ENCODE data around the gene JARID2.

Gene JARID2

DNA sequence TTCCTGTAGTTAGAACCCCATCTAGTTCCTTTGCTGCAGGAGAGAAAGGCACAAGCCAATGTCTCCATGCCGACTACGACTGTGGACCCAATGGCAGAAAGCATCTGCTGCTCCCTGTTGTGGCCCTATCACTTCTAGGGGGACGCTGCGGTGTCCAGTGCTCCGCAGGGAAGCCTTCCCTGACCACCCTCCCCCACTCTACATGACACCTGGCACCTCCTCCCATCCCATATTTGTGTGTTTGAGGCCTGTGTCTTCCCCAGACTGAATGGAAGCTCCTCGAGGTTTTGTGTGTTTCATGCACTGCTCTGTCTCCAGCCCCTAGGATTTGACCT, 257.4 kb downstream of the JARID2 start:
- DNase-seq (ENCODE audit: low read depth) = no peak
- no peak overlapping the region for H3K4me3 ChIP-seq (ENCODE audit: low read depth, low read length)

DNA sequence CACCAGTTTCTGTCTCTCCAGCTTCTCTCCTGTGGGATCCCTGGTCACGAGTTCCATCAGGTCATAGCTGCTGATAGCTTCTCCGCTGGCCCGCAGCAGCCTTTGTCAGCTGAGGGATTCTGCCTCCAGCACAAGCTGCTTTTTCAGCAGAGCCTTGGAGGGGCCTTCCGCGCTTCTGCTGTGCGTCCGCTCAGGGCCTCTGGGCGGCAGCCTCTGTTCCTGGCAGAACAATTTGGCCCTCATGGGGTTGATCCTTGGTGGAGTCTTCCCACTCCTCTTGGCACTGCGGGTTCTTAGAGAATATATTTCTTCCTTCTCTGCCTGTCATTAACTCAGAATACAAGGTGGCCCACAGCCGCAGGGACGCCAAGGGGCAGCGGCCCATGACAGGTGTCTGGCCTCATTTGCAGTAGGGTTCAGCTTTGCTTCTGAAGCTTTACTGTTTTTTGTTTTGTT, 258.2 kb downstream of the JARID2 start:
- DNase-seq (ENCODE audit: low read depth) = no peak
- TF ChIP-seq, protein P1, sequence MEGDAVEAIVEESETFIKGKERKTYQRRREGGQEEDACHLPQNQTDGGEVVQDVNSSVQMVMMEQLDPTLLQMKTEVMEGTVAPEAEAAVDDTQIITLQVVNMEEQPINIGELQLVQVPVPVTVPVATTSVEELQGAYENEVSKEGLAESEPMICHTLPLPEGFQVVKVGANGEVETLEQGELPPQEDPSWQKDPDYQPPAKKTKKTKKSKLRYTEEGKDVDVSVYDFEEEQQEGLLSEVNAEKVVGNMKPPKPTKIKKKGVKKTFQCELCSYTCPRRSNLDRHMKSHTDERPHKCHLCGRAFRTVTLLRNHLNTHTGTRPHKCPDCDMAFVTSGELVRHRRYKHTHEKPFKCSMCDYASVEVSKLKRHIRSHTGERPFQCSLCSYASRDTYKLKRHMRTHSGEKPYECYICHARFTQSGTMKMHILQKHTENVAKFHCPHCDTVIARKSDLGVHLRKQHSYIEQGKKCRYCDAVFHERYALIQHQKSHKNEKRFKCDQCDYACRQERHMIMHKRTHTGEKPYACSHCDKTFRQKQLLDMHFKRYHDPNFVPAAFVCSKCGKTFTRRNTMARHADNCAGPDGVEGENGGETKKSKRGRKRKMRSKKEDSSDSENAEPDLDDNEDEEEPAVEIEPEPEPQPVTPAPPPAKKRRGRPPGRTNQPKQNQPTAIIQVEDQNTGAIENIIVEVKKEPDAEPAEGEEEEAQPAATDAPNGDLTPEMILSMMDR (IDR thresholded peaks at IDR 0.05; ENCODE audit: control insufficient read depth, extremely low read depth, insufficient read depth) = 0 out of 2 replicates have a peak, but pooled peaks have one; percentile 3
- H3K4me3 ChIP-seq (ENCODE audit: low read depth, low read length) = no peak overlapping the region

More for the DNA sequence above, 257.4 kb downstream of the JARID2 start:
- TF ChIP-seq, protein P1 (IDR thresholded peaks at IDR 0.05; ENCODE audit: control insufficient read depth, extremely low read depth, insufficient read depth) = no peak

DNA sequence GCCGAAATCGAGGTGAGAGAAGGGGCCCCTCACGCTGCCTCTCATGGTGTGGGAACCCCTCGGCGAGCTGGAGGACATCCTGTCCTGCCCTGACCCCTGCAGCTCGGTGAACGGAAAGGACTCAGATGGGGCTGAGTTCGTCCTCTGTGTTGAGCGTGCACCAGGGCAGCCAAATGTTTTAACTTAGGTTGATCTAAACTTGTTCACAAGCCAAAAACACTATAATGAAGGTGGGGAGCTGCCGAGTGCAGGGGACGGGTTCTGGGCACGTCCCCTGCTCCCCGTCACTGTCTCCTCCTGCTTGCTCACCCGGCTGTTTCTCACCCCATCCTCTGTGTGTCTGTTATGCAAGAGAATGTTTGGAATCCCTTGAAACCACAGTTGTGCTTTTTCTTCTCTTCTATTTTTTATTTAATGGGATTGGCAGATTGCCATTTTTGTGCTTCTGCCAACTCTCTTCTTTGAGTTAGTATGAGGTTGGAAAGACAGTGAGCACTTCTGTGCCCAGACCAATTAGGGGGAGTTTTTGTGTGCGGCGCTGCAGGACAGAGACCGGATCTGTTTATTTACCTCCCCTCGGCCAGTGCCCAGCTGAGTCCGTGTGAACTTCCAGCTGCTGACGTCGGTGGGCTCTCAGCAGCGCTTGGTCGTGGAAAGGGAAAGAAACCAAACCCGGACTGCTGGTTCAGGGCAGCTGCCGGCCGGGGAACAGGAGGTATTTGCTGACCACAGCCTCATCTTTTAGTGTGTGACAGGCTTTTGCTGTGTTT, 258.9 kb downstream of the JARID2 start:
- TF ChIP-seq, protein P1 (IDR thresholded peaks at IDR 0.05; ENCODE audit: control insufficient read depth, extremely low read depth, insufficient read depth) = no peak
- peak overlapping the region; percentile 10; the same call in 1 of the 2 replicates for H3K4me3 ChIP-seq (ENCODE audit: low read depth, low read length)
- peak; percentile 76 for DNase-seq (ENCODE audit: low read depth)

DNA sequence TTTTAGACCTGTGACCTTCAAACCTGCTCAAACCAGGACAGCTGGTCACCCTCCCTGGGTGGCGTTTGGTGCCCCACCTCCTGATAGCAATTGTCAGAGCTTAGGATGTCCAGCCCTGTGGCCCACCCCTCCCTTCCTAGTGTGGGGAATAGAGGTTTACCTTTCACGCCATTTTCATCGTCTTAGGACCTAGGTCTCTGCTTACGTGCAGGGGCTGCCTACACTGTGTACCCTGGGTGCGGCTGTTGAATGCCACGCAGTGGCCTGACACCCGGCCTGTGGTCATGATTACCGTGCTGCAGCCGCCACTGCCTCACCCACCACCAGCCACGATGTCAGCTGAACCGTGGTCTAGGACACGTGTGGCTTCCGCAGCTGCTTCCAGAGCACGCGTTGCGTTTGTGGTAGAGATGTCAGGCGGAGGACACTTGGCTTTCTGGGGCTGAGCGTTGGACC, 259.6 kb downstream of the JARID2 start:
- H3K4me3 ChIP-seq (ENCODE audit: low read depth, low read length) = peak overlapping the region; percentile 10; the same call in 1 of the 2 replicates
- TF ChIP-seq, protein P1 (IDR thresholded peaks at IDR 0.05; ENCODE audit: control insufficient read depth, extremely low read depth, insufficient read depth) = no peak

DNA sequence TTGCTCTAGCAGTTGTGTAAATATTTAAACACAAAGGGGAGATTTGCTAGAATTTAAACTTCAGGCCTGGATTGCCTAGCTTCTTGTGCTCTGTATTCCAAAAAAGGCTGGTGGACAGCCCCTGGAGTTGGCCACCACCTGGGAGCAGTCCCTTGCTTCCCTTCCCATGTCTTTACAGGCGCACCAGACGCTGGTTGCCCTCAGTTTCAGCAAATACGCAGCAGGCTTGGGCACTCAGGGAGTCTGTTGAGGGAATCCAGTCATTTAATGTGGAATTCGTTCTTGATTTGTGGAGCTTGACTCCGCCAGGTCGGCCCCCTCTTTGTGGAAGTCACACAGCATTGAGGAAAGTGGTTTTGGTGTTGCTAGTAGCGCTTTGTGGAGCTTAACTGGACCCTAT, 260.2 kb downstream of the JARID2 start:
- no peak overlapping the region for H3K4me3 ChIP-seq (ENCODE audit: low read depth, low read length)
- no peak for DNase-seq (ENCODE audit: low read depth)
- TF ChIP-seq, protein P1 (IDR thresholded peaks at IDR 0.05; ENCODE audit: control insufficient read depth, extremely low read depth, insufficient read depth) = no peak

More for the DNA sequence above, 259.6 kb downstream of the JARID2 start:
- no peak for DNase-seq (ENCODE audit: low read depth)

DNA sequence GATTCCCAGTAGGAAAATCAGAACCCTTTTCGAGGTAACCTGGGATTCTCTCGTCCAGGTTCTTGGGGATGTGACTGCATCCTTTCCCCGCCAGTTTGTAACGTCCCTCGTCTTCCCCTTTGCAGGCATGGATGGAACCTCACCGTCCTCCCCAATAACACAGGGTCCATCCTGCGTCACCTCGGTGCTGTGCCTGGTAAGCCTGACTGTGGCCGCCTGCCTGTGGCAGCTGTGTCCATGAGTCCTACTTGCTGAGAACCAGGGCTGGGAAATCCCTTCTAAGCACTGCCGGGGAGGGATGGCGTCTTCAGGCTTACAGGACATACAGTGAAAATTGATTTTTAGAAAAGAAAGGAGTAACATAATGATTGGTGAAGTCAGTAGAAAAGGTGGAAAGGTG, 261.4 kb downstream of the JARID2 start:
- no peak for DNase-seq (ENCODE audit: low read depth)
- TF ChIP-seq, protein P1 (IDR thresholded peaks at IDR 0.05; ENCODE audit: control insufficient read depth, extremely low read depth, insufficient read depth) = no peak
- H3K4me3 ChIP-seq (ENCODE audit: low read depth, low read length) = no peak overlapping the region
